Activated CD4-positive, alpha-beta T cell treated with anti-CD3 and anti-CD28 coated beads, Interleukin-2, amount 50 U/mL, for 16 hours (primary cell): ENCODE results near the gene JAKMIP1.

Experiments used
- DNase-seq: peaks from one replicate; pipeline ENCODE4 v3.0.0-alpha.2; 2020

The JAKMIP1 gene

DNA sequence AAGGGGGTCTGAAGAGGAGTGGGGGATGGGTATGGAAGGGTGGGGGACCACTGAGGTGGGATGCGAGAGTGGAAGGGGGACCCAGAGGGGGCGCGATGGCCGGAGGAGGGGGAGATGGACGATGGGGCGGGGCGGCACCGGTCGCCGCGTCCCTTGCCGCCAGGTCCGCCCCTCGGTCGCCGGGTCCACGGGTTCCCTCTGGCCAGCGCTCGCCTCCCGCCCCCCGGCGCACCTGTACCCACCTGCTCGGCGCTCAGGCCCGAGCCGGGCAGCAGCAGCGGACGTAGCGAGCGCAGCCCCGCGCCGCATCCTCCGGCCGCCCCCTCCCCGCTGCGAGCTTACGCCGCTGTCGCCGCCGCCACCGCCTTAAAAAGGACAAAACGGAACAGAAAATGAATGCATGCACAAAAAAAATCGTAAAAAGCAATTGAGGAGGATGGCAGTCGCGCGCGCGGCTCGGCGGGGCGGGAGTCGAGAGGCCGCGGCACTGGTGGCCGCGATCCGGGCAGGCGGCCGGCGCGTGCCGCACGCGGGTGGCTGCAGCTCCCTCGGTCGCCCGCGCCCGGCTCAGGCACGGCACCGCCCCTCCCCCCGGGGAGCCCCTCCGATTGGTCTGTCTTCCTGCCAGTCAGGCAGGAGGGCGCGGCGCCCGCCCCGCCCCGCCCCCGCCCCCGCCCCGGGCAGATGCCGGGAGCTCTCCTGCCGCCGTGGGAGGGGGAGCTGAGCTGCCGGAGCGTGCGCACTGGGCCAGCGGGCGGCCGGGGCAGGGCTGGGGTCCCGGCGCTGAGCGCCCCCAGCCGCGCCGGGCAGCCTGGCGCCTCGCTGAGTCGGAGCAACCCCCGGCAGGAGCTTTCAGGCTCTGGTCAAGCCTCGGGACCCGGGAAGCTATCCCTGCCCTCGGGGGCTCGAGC lies at the start of gene JAKMIP1:
TSS of gene JAKMIP1 (minus strand) at position 539 of the 911 bp plus-strand sequence. CDS start 87,699 bp downstream, outside the sequence.
- peak; percentile 93 for DNase-seq

- DNase-seq, result no peak
These were observed 48.0 kb upstream of the JAKMIP1 start for GRCh38 chr4:6248394-6248793.

DNA sequence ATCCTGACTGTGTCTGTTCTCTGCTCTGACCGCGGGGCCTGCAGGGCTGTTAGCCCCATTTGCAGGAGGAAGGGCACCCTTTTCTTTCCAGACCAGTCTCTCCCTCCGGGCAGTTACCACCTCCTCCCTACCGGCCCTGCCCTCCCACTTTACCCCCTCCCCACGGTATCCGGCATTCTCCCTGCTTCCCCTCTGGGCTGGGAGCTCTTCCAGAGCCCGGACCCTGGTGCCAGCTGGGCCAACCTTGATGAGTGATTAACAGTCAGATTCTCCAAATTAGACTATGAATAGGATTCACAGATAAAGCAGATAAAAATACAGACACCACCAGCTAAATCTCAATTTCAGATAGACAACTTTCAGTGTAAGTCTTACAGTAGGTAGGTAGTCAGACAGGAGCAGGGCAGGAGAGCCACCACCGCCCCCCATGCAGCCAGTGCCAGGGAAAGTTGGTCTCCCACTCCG lies 45.9 kb upstream of the JAKMIP1 start:
- no peak for DNase-seq

- DNase-seq, result no peak
These were observed 45.2 kb upstream of the JAKMIP1 start for GRCh38 chr4:6245246-6246169.

DNA sequence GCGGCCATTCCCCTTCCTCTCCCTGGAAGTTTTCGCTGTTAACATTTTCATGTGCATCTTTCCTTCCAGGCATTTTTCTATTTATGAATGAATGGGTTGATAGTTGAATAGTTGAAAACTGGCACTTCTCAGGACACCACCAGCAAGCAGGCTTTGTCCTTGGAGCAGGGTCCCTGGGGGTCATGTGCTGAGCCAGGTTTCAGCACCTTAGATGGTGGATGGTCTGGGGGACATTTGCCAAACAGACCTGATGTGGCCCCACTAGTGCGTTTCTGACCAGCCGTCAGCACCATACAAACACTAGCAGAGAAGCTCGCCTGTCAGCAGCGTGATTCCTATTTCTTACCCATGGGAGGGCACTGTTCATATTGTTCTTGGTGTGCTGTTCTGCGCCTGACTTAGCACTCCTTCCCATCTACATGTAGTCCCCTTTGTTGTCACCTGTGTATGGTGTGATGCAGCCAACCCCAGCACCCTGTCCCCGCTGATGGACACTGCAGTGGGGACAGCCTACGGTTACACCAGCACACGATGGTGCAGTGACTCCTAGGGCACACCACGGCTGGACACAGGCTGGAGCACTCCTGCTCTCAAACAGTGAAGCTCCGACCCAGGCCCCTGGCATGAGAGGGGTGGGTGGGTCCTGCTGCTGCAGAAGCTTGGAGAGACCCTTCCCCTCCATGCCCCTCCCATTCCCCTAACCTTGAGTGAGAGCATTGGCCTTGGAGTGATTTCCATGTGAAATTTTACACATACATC lies 42.1 kb upstream of the JAKMIP1 start:
- DNase-seq, result no peak

DNA sequence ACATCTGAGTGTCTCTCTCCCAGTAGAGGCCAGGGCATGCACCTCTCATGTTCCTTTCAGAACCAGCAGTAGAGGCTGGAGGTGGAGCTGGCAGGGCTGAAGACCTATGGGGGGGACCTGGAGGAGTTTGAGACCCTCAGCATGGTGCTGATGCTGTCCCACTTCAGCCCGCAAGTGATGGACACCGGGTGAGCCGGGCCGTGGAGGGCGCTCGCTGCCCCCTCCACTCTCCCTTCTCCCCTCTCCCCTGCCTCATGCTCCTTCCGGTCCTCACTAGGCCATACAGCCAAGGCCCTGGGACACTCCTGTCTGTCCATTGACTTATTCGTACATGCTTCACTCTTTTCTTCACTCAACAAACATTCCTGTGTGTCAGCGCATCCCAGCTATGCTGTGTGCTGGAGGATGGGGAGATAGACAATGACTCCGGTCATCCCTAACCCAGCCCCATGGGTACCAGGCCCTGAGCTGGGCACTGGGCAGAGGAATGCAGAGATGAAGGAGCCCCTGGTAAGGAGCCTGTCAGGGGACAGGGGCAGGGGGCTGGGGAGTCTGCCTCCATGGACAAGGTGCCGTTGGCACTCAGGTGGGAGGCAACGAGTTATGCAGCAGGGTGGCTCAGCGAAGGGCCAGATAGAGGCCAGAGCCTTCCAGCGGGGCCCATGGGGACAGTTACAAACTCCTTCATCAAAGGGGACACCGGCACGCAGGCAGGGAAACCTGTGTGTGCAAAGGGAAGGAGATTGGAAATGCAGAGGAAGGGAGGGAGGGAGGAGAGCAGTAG lies 40.9 kb upstream of the JAKMIP1 start:
- no peak for DNase-seq

GRCh38 chr4:6239968-6240367 lies 39.6 kb upstream of the JAKMIP1 start:
- DNase-seq, result no peak

DNA sequence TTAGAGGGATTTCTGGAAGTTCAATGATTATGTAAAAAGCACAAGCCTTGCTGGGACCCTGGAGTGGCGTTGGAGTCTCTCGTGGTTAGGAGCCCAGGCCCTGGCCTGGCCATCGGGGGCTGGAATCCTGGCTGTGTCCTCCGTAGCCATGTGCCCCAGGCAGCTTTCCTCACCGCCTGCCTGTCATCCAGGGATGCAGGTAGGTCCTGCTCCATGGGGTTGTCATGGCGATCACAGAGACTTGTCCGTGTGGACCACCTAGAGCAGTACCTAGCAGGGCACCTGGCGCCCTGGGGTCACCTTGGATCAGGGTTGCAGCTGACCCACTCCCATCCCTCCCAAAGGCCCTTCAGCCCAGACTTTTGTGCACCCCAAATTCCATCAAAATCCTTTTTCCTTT lies 39.1 kb upstream of the JAKMIP1 start:
- no peak for DNase-seq

- no peak for DNase-seq
These were observed 36.6 kb upstream of the JAKMIP1 start for GRCh38 chr4:6236816-6237390.

- no peak for DNase-seq
These were observed 35.7 kb upstream of the JAKMIP1 start for GRCh38 chr4:6235901-6236640.

DNA sequence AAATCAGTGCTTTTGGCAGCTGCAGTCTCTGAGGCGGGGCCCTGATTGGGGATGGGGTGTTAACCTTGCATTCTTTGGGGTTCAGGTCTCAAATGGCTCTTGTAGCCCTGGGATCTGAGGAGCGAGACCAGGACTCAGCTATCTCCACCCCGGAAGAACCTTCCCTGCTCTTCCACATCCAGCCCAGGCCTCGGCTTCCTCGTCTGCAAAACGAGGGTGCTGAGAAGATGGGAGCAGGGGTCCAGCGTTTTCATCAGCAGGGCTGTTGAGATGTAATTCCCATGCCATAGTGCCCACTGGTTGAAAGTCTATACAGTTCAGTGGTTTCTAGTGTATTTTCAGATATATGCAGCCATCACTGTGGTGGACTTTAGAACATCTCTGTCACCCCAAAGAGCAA lies 34.7 kb upstream of the JAKMIP1 start:
- DNase-seq, result no peak

DNA sequence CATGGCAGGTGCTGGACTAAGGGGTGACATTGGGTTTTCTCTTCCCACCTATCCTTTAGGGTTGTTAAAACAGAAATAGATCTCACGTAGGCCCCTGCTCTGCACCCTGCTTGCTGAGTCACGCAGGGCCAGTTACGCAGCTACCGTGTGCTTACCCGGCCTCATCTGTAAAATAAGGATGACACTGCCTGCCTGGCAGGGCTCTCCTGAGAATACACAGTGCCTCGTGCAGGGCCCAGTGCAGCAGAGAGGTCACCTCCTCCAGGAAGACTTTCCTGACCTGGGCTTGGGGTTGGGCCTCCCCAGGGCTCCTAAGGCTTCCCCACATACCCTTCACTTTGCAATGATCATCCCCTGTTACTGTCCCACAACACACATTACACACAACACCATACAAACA lies 33.6 kb upstream of the JAKMIP1 start:
- no peak for DNase-seq

GRCh38 chr4:6232836-6233785 lies 32.8 kb upstream of the JAKMIP1 start:
- no peak for DNase-seq

- DNase-seq, result no peak
These were observed 31.4 kb upstream of the JAKMIP1 start for GRCh38 chr4:6231663-6232165.

- DNase-seq, result no peak
These were observed 30.7 kb upstream of the JAKMIP1 start for GRCh38 chr4:6230827-6231662.

- no peak for DNase-seq
These were observed 30.1 kb upstream of the JAKMIP1 start for GRCh38 chr4:6230502-6230785.

DNA sequence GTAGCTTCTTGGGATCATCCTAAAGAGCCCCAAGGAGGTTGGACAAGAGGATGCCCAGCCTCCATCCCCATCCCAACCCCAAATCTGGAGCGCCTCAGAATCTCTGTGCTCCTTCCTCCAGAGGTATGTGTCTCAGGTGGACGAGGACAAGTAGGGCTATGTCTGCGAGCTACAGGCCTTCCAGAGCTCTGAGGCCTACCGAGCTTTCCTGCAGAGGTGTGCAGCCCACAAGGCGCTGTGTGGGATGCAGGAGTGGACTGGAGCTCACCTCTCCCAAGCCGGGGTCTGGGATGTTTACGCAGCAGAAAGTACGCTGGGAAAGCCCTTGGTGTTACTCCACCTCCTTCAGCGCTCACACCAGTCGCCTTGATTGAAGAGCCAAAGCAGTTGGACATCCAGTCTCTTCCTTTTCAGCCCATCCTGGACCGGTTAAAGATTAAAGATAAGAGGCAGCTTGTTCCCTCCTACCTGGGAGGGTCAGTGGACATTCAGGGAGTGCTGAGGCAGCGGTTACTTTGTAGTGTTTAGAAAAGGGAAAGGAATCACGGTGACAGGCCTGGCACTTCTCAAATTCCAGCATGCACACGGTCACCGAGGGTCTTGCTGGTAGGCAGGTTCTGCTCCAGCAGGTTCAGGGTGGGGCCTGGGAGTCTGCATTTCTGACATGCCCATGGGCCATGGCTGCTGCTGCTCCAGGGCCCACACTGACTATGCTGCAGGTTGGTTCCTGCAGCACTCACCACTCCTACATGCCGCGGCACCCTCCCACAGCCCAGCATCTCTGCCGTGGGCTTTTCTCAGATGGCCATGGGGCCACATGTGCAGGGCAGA lies 29.5 kb upstream of the JAKMIP1 start:
- no peak for DNase-seq

DNA sequence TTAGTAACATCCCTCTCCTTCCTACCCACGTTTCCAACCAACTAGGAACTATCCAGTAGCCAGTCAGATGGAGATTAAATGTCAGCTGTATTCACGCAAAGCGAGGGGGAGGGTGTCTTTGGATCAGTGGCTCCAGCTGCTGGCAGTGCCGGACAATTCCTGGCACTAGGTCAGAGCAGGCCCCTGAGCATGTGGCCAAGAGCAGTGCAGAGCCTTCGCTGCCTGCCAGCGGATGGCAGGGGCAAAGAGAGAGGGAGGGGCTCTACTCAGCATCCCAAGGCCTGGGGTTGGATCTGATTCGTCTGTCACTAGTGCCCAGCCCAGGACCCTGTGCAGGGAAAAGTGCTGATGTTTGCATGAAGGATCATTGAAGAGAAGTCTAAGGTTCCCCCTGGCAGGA lies 28.7 kb upstream of the JAKMIP1 start:
- no peak for DNase-seq
